Measurements from ENCODE around the gene HOXD10.

HOXD10 gene

DNA sequence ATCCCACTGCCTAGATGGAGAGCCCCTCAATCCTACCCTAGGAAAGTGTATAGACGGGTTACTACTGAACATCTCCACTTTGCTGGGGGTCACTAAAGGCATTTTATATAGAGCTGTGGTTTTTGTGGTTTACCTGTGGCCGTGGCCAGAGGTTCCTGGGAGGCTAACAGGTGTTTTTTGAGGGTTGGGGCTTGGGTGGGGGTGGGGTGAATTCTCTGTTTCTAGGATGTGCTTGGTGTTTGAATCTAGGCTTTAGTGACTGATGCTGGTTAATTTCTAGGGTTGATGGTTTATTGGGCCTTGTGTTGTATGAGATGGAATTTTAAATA, 20.6 kb downstream of the HOXD10 start:
- DNase-seq (ENCODE audit: low read depth): no peak
- TF ChIP-seq, protein P1, sequence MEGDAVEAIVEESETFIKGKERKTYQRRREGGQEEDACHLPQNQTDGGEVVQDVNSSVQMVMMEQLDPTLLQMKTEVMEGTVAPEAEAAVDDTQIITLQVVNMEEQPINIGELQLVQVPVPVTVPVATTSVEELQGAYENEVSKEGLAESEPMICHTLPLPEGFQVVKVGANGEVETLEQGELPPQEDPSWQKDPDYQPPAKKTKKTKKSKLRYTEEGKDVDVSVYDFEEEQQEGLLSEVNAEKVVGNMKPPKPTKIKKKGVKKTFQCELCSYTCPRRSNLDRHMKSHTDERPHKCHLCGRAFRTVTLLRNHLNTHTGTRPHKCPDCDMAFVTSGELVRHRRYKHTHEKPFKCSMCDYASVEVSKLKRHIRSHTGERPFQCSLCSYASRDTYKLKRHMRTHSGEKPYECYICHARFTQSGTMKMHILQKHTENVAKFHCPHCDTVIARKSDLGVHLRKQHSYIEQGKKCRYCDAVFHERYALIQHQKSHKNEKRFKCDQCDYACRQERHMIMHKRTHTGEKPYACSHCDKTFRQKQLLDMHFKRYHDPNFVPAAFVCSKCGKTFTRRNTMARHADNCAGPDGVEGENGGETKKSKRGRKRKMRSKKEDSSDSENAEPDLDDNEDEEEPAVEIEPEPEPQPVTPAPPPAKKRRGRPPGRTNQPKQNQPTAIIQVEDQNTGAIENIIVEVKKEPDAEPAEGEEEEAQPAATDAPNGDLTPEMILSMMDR (IDR thresholded peaks at IDR 0.05; ENCODE audit: control insufficient read depth, insufficient read depth, low read depth, low read length, missing control alignments): no peak
- H3K4me3 ChIP-seq (ENCODE audit: control insufficient read depth, low read depth, low read length): peak overlapping the region; percentile 69

DNA sequence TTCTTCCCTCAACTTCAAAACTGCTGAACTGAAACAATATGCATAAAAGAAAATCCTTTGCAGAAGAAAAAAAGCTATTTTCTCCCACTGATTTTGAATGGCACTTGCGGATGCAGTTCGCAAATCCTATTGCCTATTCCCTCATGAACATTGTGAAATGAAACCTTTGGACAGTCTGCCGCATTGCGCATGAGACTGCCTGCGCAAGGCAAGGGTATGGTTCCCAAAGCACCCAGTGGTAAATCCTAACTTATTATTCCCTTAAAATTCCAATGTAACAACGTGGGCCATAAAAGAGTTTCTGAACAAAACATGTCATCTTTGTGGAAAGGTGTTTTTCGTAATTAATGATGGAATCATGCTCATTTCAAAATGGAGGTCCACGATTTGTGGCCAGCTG, 21.3 kb downstream of the HOXD10 start:
- no peak overlapping the region for H3K4me3 ChIP-seq (ENCODE audit: control insufficient read depth, low read depth, low read length)
- TF ChIP-seq, protein P1 (IDR thresholded peaks at IDR 0.05; ENCODE audit: control insufficient read depth, insufficient read depth, low read depth, low read length, missing control alignments): no peak
- DNase-seq (ENCODE audit: low read depth): no peak

DNA sequence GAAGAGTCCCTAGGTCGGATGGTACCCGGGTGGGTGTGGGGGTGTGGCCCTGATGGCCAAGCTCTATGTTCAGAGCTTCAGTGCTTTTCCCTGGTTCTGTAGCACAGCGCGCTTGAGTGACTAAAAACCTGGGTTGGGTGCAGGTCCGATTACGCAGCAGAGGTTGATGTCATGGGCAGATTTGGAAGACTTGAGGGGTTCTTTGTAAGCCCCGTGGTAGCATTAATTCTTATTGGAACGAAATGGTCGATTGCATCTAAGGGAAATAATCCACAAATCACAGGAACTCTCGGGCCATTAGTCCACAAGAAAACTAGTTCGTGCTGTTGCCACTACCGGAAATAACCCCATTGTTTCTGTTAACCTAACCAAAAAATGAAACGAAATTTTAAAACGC, 21.9 kb downstream of the HOXD10 start:
- H3K4me3 ChIP-seq (ENCODE audit: control insufficient read depth, low read depth, low read length): no peak overlapping the region
- DNase-seq (ENCODE audit: low read depth): no peak
- TF ChIP-seq, protein P1 (IDR thresholded peaks at IDR 0.05; ENCODE audit: control insufficient read depth, insufficient read depth, low read depth, low read length, missing control alignments): no peak

DNA sequence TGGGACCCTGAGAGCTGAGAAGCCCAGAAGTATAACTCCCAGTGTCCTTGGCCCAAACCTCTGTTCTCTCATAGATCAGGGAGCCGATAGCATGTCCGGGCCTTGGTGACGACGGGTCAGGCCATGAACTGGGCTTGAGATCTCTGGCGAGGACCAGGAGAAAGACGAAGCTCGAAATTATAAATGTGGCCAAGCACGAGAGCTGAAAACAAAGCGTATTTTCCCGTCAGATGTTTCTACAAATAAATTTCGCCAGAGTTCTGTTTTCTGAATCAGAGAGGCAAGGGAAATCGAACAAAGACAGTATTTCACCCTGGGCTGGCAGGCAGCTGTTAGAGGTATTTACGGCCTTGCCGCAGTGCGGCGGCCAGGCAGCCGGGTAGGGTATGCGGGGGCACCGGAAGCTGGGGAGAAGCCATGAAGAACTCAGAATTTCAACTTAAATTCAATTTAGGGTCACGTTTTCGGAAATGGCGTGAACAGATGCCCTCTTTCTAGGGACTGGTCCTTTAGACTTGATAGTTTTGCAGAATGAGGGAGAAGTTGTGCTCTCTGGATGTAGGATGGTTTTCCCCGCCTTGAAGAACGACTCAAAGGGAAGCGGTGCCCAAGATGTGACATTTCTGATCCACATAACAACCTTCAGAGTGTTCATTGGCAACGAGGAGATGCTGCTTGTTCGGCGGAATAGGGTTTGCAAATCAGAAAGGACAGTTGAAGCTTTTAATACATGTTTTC, 22.5 kb downstream of the HOXD10 start:
- TF ChIP-seq, protein P1 (IDR thresholded peaks at IDR 0.05; ENCODE audit: control insufficient read depth, insufficient read depth, low read depth, low read length, missing control alignments): no peak
- H3K4me3 ChIP-seq (ENCODE audit: control insufficient read depth, low read depth, low read length): no peak overlapping the region
- DNase-seq (ENCODE audit: low read depth): no peak

DNA sequence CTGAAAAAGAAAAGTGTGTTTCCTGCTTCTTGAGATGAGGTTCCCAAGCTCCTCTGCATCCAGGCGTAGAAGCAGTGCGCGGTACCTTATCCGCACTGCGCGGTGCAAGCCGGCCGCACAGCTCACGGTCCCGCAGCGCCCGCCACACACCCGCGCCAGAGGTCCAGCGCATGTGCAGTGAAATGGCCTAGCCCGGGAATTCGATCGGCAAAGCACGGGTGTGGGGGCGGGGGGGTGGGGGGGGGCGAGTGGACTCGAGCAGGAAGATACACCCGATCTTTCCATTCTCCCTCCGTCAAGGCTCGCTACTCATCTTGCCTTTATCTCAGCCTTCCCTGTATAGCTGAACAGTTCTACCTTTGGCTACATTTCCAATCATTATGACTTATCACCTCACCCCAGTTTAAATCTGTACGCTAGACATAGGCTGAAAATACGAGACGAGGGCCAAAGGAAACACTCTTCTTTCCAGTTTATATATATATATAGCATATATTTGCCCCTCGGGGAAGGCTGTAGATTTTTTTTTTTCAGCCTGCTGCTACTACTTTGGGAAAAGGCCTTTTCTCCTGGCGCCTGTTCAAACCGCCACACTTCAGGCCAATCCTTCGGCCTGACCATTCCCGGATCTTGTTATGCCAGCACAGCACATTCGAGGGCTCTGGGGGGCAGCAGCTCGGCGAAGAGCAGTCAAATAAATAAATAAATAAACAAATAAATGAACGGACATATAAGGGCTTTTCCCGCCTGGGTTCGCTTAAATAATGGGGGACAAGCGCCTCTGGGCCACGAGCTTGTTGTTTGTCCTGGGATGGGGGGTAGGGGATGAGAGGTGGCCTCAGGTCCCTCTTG, 23.3 kb downstream of the HOXD10 start:
- peak overlapping the region; percentile 87 for H3K4me3 ChIP-seq (ENCODE audit: control insufficient read depth, low read depth, low read length)
- TF ChIP-seq, protein P1 (IDR thresholded peaks at IDR 0.05; ENCODE audit: control insufficient read depth, insufficient read depth, low read depth, low read length, missing control alignments): no peak
- no peak for DNase-seq (ENCODE audit: low read depth)

DNA sequence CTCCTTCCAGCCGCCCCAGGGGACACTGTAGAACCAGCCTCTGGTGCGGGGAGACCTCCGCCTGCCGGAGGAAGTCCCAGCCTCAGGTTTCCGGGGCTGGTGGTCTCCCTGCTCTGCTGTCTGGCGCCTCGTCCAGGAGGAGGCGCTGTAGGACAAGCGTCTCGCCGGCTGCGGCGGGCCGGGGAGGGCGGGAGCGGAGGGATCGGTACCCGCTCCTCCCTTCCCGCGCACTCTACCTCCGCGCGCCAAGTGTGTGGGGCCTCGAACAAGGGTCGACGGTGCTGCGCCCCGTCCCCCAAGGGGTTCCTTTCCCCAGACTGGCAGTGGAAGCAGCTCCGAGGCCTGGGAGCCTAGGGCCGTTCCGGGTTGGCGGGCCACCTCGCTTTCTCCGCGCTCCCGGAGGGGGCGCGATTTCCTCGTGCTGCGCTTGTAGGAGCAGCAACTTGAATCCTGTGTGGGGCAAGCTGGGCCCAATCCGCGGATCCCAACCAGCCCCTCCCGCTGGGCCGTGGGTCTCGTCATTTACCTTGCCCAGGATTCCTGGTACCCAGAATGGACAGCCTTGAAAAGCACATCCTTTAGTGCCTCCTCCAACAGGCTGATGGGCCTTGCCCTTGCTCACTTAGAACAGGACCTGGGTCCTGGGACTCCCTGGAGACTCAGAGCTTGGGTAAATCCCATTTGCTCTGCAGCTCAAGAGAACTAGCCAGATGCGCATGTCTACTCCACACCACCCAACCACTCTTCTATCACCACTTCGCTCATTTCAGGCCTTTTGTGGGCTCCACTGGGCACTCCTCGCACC, 24.1 kb downstream of the HOXD10 start:
- H3K4me3 ChIP-seq (ENCODE audit: control insufficient read depth, low read depth, low read length): peak overlapping the region; percentile 87
- DNase-seq (ENCODE audit: low read depth): no peak
- TF ChIP-seq, protein P1 (IDR thresholded peaks at IDR 0.05; ENCODE audit: control insufficient read depth, insufficient read depth, low read depth, low read length, missing control alignments): peak; percentile 85
